Occipital lobe (tissue), 3 donors: ENCODE data around the gene RAB9B. TPM values are rescaled to one million over a fixed set of nuclear protein-coding genes. Genes with fewer than 3 reads are reported as not detected.

Experiments used
- DNase-seq: peaks from one replicate; lab custom pipeline; 2025; lab: John Stamatoyannopoulos, UW
- small RNA-seq: library from RNA; depleted of rRNA; stranded (forward); fragments of <200 nt; gene quantifications from one replicate; pipeline ENCODE3, GENCODE V24; 2014
- total RNA-seq: library from RNA; depleted of rRNA; stranded (reverse); fragments of >200 nt; gene quantifications from one replicate; pipeline ENCODE4 v1.2.3, GENCODE V29; 2014

Gene RAB9B
- total RNA-seq, 1 donor from 2014 or later, result 36.3 TPM

GRCh38 chrX:103773445-103773844 is 58.6 kb downstream of the RAB9B start:
- no peak for DNase-seq

Small RNAs within 50 kb of the gene (small RNA-seq; reads per million reads assigned to genes)
- not detected for gene RNA5SP511

Other genes starting within 250 kb of the RAB9B start
- 44.9 TPM for gene TCEAL4, start 246.7 kb downstream of the RAB9B start, total RNA-seq
- gene TCEAL3, start 224.3 kb downstream of the RAB9B start, total RNA-seq, result 11.5 TPM
- 57.2 TPM for gene TCEAL1, start 203.3 kb downstream of the RAB9B start, total RNA-seq
- gene MORF4L2, start 145.6 kb downstream of the RAB9B start, total RNA-seq, result 345 TPM
- not detected for gene TMEM31, start 121.3 kb downstream of the RAB9B start, total RNA-seq
- gene PLP1, start 55.4 kb downstream of the RAB9B start, total RNA-seq, result 9.4 TPM
- gene TMSB15B, start 130.4 kb upstream of the RAB9B start, total RNA-seq, result 26.0 TPM
- not detected for gene H2BW1, start 181.5 kb upstream of the RAB9B start, total RNA-seq
- gene H2BW2, start 207.7 kb upstream of the RAB9B start, total RNA-seq, result not detected
- gene TMSB15C, start 244.0 kb upstream of the RAB9B start, total RNA-seq, result 43.8 TPM